GM12892 (cell line): ENCODE results near the gene ARL4D.
A peak's percentile ranks its signal among the peaks of the same experiment; 100 is the strongest.

Experiments used
- POLR2A ChIP-seq: IDR thresholded peaks from 2 replicates; pipeline ENCODE4 v1.6.1; 2011; ENCODE audit warnings: low read depth, low read length, control low read depth
- POLR2AphosphoS5 ChIP-seq: IDR thresholded peaks from 2 replicates; pipeline ENCODE4 v1.6.1; 2011; ENCODE audit warnings: low read depth, low read length, control low read depth
- TAF1 ChIP-seq: IDR thresholded peaks from 2 replicates; pipeline ENCODE4 v1.6.1; 2011; ENCODE audit warnings: low read depth, mild to moderate bottlenecking, control low read depth, low read length, borderline replicate concordance

DNA sequence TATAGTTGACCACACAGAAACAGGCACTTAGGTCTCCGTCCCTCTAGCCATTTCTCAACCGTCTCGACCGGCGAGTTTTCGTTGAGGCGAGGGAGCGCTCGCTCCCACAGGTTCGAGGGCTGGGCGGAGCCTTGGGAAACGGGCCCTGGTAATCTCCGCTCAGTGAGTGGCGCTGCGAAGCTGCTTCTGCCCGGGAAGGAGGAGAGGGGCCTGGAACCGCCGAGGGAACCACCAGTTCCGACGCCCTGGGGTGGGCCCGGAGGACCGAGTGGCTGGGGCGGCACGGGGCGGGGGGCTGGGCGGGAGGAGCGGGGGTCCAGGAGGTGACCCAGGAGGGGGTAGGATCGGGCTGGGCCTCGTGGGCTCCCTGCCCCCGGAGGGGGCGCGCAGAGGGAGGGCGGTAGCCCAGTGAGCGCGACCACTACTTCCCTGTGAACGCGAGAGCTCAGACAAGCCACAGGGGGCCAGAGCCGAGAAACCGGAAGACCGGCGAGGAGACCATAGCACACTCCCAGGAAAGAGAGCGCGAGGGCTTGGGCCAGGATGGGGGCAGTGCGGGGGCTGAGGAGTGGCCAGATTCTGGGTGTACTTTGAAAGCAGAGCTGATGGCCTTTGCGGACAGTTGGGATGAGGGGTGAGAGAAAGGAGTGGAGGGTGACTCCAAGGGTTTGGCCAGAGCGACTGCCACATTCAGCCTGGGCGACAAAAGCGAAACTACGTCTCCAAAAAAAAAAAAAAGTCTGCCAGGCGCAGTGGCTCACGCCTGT is 29.9 kb upstream of the ARL4D start:
- TF ChIP-seq POLR2A, result peak; percentile 73
- peak; percentile 71 for TF ChIP-seq POLR2AphosphoS5
- peak; percentile 46; the same call in 1 of the 2 replicates for TF ChIP-seq TAF1
